Measurements from ENCODE around the gene RAB8B.

The RAB8B gene

DNA sequence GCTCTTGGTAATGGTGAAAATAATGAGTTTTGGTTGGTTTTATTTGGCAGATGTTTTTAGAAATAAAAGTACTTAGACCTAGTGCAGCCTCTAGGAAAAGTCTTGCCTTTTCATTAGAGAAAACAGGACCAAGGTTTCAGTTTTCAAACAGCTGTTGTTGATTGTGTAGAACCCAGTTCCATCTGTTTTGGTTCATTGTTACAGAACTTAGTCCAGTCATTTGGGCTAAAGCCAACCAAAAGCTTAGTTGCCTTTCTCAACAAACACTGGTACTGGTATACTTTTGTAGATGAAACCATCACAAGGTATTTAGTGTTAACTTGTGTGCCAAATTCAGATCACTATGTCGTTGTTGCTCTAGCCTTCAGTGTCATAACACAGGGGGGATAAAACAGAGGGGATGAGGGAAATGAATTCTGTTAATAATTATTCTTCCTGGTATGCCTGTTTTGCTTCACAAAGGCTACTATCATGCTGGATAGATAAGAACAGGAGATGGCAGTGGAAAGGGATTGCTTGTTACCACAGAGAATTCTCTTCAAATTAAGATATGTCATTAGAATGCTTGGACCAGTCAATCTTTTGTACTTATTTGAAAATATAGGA lies 75.4 kb downstream of the RAB8B start:
- in situ Hi-C loops (cut with MboI; ENCODE audit: low sequenced_read_pairs, unreplicated experiment) = no loop called here
- no peak for DNase-seq (ENCODE audit: low spot score)
- TF ChIP-seq, protein P1, sequence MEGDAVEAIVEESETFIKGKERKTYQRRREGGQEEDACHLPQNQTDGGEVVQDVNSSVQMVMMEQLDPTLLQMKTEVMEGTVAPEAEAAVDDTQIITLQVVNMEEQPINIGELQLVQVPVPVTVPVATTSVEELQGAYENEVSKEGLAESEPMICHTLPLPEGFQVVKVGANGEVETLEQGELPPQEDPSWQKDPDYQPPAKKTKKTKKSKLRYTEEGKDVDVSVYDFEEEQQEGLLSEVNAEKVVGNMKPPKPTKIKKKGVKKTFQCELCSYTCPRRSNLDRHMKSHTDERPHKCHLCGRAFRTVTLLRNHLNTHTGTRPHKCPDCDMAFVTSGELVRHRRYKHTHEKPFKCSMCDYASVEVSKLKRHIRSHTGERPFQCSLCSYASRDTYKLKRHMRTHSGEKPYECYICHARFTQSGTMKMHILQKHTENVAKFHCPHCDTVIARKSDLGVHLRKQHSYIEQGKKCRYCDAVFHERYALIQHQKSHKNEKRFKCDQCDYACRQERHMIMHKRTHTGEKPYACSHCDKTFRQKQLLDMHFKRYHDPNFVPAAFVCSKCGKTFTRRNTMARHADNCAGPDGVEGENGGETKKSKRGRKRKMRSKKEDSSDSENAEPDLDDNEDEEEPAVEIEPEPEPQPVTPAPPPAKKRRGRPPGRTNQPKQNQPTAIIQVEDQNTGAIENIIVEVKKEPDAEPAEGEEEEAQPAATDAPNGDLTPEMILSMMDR (IDR thresholded peaks at IDR 0.05; ENCODE audit: borderline replicate concordance, control extremely low read depth, extremely low read depth, insufficient read depth, missing control alignments) = no peak

GRCh38 chr15:63274427-63274826 lies 85.0 kb downstream of the RAB8B start:
- TF ChIP-seq, protein P1 (IDR thresholded peaks at IDR 0.05; ENCODE audit: borderline replicate concordance, control extremely low read depth, extremely low read depth, insufficient read depth, missing control alignments) = no peak
- in situ Hi-C loops (cut with MboI; ENCODE audit: low sequenced_read_pairs, unreplicated experiment) = no loop called here
- no peak for DNase-seq (ENCODE audit: low spot score)

DNA sequence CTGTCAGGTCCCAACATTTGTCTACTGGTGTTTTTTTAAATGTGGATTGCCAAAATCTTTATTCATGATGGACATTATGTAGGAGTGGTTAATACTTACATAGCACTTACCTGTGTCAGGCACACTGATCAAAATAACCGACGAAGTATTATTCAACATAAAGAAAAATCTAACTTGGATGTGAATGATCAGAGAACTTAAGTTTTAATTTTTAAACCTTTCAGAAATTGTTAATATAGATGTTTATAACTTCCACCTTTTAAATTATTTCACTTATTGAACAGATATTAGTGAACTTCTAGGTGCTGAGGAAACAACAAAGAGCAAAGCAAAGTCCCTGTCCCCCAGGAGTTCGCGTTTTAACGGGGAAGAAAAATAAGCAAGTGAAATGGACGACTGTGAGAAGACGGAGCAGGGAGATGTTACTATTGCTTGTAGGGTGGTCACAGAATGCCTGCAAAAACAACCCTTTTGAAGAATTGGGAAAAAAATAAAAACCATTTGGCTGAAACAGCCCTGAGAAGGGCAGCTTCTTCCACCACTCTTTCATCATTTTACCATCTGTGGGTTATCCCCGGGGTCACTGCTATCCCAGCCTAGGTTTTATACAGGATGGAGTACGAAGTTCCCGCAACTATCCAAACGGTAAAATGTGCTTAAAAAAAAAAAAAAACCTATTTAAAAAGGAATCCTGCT lies 87.1 kb downstream of the RAB8B start:
- in situ Hi-C loops (cut with MboI; ENCODE audit: low sequenced_read_pairs, unreplicated experiment) = loop anchor here (25.0 kb wide), 1 partner anchor 336 kb away; no protein-coding TSS in a partner anchor
- DNase-seq (ENCODE audit: low spot score) = no peak
- TF ChIP-seq, protein P1 (IDR thresholded peaks at IDR 0.05; ENCODE audit: borderline replicate concordance, control extremely low read depth, extremely low read depth, insufficient read depth, missing control alignments) = no peak

GRCh38 chr15:63277038-63277892 lies 87.9 kb downstream of the RAB8B start, which contains the start of gene APH1B:
Gene APH1B, plus strand, starts transcription at chr15:63277605. Its CDS starts 19 bp downstream, at chr15:63277624.
- DNase-seq (ENCODE audit: low spot score) = peak; percentile 88
- in situ Hi-C loops (cut with MboI; ENCODE audit: low sequenced_read_pairs, unreplicated experiment) = loop anchor here (25.0 kb wide), 1 partner anchor 335 kb away; no protein-coding TSS in a partner anchor
- TF ChIP-seq, protein P1 (IDR thresholded peaks at IDR 0.05; ENCODE audit: borderline replicate concordance, control extremely low read depth, extremely low read depth, insufficient read depth, missing control alignments) = no peak

DNA sequence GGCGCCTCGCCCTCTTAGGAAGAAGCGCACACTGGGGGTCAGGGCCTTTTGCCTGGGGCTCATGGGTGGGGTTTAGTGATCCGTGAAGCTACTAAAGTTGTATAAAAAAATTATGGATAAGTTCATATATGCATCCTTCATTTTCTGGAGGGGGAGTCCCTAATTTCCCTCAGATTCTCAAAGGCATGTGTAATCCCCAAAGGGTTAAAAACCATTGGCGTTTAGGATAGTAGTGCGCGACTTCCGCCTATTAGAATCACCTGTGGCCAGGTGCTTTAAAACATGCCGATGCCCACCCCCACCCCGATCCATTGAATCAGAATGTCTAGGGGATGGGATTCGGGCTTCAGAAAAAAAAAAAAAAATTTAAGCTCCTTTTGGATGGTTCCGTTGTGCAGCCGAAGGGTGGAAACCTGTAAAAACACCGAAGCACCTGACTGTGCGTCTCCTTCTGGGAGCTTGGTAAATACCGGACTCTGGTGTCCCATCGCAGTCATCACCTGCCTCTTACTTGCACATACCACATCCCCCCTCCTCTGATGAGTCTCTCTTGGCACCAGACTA lies 88.6 kb downstream of the RAB8B start:
- TF ChIP-seq, protein P1 (IDR thresholded peaks at IDR 0.05; ENCODE audit: borderline replicate concordance, control extremely low read depth, extremely low read depth, insufficient read depth, missing control alignments) = no peak
- in situ Hi-C loops (cut with MboI; ENCODE audit: low sequenced_read_pairs, unreplicated experiment) = loop anchor here (25.0 kb wide), 1 partner anchor 334 kb away; no protein-coding TSS in a partner anchor
- DNase-seq (ENCODE audit: low spot score) = no peak

DNA sequence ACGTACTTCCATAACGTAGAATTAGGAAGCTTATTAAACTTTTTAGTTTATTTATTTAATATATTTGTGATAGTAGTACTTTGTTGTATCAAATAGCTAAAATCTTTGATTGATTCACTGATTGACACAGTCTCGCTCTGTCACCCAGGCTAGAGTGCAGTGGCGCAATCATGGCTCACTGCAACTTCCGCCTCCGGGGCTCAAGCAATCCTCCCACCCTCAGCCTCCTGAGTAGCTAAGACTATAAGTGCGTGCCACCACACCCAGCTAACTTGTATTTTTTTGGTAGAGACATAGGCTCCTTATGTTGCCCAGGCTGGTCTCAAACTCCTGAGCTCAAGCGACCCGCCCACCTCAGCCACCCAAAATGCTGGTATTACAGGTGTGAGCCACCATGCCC lies 93.7 kb downstream of the RAB8B start:
- TF ChIP-seq, protein P1 (IDR thresholded peaks at IDR 0.05; ENCODE audit: borderline replicate concordance, control extremely low read depth, extremely low read depth, insufficient read depth, missing control alignments) = no peak
- in situ Hi-C loops (cut with MboI; ENCODE audit: low sequenced_read_pairs, unreplicated experiment) = loop anchor here (10.0 to 25.0 kb wide), 2 partner anchors 122 to 329 kb away; no protein-coding TSS in a partner anchor
- no peak for DNase-seq (ENCODE audit: low spot score)

All from GM13976 (cell line).